GM13977 (cell line): ENCODE results near the gene COL15A1.

Experiments used
- DNase-seq: peaks from one replicate; pipeline ENCODE4 v3.0.0; 2012; ENCODE audit warnings: low spot score
- in situ Hi-C: fragments of 300-500 bp; cut with MboI; formaldehyde crosslinking; loops from one replicate; pipeline ENCODE4 v1.12.0; 2022; ENCODE audit warnings: low sequenced_read_pairs, low pct_unique_long_range_greater_than_20kb, mixed read lengths, inconsistent platforms; ENCODE audit not compliant: unreplicated experiment
- TF ChIP-seq, protein P1 (sequence below): IDR thresholded peaks from 2 replicates; pipeline ENCODE4 v1.5.1; 2012; ENCODE audit warnings: mild to moderate bottlenecking, control low read depth; ENCODE audit not compliant: insufficient read depth; ENCODE audit errors: extremely low read depth, missing control alignments

The COL15A1 gene

DNA sequence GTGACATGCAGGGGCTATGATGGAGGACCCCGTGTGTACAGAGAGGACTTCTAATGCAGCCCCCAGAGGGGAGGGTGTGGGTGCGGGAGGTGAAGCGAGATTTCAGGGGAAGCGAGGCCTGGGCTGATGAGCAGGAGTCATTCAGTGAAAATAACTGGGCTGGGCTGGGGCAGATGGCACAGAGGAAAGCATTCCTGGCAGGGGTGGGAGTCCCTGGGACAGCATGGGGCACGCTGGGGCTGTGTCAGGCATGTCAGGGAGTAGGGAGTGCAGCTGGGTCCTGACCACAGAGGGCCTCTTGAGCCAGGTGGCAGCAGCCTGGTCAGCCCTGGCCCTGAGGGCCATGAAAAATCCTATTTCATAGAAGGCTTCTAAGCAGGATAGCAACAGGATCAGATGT lies 36.6 kb downstream of the COL15A1 start:
- in situ Hi-C loops = no loop called here
- no peak for DNase-seq
- TF ChIP-seq, protein P1, sequence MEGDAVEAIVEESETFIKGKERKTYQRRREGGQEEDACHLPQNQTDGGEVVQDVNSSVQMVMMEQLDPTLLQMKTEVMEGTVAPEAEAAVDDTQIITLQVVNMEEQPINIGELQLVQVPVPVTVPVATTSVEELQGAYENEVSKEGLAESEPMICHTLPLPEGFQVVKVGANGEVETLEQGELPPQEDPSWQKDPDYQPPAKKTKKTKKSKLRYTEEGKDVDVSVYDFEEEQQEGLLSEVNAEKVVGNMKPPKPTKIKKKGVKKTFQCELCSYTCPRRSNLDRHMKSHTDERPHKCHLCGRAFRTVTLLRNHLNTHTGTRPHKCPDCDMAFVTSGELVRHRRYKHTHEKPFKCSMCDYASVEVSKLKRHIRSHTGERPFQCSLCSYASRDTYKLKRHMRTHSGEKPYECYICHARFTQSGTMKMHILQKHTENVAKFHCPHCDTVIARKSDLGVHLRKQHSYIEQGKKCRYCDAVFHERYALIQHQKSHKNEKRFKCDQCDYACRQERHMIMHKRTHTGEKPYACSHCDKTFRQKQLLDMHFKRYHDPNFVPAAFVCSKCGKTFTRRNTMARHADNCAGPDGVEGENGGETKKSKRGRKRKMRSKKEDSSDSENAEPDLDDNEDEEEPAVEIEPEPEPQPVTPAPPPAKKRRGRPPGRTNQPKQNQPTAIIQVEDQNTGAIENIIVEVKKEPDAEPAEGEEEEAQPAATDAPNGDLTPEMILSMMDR = no peak

DNA sequence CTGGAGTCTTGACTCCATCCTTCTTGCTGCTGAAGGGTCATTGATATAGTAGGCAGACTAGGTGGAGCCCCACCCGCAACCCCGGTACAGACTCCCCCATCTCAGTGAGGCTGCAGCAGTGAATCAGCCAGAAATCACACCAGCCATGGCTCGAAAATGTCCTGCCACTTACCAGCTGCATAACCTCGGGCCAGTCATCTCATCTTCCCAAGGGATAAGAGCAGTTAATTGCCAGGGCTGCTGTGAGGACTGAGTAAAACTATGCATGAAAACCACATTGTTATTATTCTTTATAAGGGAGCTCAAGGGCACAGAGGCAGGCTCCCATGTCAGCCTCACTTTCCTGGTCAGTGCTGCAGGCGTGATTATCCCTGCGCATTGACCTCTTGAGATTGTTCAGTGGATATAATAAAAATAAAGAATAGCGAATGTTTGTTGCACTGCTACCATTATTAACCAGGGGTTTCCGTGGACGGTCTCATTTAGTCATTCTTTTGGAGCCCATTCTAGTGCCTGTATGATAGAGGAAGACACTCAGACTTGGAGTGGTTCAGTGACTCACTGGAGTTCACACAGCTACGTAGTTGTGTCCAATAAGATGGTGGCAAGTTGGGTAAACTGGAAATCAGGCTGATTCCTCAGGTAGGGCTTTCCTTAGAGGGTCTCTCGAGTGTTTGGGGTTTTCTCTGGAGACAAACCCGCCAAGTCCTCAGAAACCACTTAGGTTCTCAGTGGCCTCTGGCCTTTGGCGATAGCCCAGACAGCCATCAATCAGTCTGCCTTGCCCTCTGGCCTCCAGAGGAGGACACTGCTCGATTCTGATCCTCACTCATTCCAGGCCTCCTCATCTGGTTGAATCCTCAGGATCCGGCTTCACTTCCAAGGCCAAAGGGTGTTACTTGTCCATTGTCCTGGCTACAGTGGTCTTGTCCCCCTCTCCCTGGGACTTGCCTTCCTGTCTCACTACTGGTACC lies 39.9 kb downstream of the COL15A1 start:
- DNase-seq = no peak
- TF ChIP-seq, protein P1 = no peak
- in situ Hi-C loops = no loop called here

DNA sequence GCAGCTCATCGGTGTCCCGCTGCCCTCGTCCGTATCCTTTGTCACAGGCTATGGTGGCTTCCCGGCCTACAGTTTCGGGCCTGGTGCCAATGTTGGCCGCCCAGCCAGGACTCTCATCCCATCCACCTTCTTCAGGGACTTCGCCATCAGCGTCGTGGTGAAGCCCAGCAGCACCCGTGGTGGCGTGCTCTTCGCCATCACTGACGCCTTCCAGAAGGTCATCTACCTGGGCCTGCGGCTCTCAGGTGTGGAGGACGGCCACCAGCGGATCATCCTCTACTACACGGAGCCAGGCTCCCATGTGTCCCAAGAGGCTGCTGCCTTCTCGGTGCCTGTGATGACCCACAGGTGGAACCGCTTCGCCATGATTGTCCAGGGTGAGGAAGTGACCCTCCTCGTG lies 41.9 kb downstream of the COL15A1 start:
- in situ Hi-C loops = no loop called here
- DNase-seq = no peak
- TF ChIP-seq, protein P1 = no peak

DNA sequence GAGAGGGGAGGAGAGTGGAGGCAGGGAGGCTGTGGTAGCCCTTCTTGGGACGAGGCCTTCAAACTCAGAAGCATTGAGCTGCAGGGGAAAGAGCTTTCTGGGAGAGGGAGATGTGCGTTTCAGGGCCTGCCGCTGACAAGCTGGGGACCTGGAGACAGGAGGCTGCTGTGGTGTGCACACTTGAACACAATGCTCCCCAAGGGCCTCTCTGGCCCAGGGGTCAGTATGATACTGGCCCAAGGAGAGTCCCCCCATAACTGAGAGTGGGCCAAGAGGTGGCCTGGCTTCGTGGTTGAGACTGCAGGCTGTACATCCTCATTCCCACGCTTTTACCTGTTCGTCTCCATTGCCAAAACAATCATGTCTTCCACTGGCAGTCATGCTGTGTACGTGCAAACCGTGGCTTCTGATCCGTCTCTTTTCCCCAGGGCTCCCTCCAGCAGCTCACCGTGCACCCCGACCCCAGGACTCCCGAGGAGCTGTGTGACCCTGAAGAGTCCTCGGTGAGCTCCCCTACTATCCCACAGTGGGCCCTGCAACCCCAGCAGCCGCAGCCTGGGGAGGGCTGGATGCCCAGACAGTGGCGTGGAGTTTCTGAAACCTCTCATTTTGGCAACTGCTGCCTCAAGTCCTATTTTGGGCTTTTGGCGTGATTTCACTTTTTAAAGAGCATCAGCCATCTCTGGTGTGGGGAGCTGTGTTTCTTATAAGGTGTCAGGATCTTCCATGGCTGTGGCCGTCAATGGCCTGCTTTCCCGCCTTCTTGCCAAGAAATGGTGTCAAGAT lies 43.4 kb downstream of the COL15A1 start:
- in situ Hi-C loops = no loop called here
- DNase-seq = no peak
- TF ChIP-seq, protein P1 = no peak

DNA sequence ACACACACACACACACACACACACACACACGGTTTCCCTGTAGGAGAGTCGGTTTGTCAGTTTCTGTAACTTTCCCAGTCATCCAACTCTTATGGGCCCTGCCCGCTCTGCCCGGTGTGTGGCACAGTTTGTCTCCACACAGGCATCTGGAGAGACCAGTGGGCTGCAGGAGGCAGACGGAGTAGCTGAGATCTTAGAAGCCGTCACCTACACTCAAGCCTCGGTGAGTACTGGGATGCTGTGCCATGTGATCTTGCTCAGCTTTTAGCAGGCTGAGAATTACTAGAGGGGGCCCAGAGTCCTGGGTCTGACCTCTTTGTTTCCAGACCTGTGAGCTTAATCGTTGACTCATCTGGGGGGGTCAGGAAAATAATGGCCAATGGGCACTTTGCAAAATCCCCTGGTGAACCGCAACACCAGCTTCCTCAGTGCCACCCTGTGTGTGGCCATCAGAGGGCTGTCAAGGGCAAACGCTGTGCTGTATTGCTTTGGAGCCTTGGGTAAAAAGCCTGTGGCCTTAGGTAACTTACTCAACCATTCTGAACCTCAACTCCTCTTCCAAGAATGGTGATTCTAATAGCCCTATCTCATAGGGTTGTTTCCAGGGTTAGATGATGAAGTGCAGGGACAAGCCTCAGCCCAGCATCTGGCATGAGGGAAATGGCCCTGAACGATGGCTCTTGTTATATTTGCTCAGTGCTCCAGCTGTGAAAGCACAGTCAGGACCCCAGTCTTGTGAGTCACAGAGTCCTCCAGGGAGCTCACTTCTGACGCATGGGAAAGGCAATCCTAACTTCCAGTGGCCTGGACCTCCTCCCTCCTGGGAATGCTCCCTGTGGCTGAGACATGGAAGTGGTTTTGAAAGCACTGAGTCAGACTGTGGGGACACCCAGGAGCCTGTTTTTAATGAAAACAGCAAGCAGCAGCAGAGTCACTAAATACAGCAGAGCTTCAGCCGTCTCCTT lies 45.6 kb downstream of the COL15A1 start:
- in situ Hi-C loops = no loop called here
- TF ChIP-seq, protein P1 = no peak
- no peak for DNase-seq
